Measurements from ENCODE around the gene OR2Z1. TPM values are rescaled to one million over a fixed set of nuclear protein-coding genes. Genes with fewer than 3 reads are reported as not detected.

Gene OR2Z1, protein sequence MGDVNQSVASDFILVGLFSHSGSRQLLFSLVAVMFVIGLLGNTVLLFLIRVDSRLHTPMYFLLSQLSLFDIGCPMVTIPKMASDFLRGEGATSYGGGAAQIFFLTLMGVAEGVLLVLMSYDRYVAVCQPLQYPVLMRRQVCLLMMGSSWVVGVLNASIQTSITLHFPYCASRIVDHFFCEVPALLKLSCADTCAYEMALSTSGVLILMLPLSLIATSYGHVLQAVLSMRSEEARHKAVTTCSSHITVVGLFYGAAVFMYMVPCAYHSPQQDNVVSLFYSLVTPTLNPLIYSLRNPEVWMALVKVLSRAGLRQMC
- polyA plus RNA-seq (2013, experiment 1 of 4), result not detected
- not detected for polyA plus RNA-seq (2013, experiment 2 of 4)
- polyA plus RNA-seq (2013, experiment 3 of 4), result not detected
- not detected for polyA plus RNA-seq (2013, experiment 4 of 4)

GRCh38 chr19:8721334-8721733 lies at the start of gene OR2Z1:
TSS of gene OR2Z1 (plus strand) at chr19:8721634. CDS start at chr19:8731029, 9,395 bp downstream.
- Histone ChIP-seq H3K4me1 (ENCODE audit: control insufficient read depth, insufficient read depth, low read length) (no peaks in the 10 kb centered on the region), H3K27me3 (ENCODE audit: control insufficient read depth, insufficient read depth, low read length, poor library complexity, severe bottlenecking) (no peaks in the 10 kb centered on the region), H3K4me3 (ENCODE audit: insufficient read depth, low read depth, low read length) (no peak within 1 kb of the TSS), H3K36me3 (ENCODE audit: control insufficient read depth, insufficient read depth, low read length) (no peaks in the 10 kb centered on the region), H3K27ac (ENCODE audit: insufficient read depth, low read depth, low read length, poor library complexity, severe bottlenecking) (no peak within 1 kb of the TSS), H3K9me3 (ENCODE audit: control insufficient read depth, low read length) (peaks cover 14% of the 10 kb centered on the region)
- 54 to 56% methylated on average over 1 of the region's 1 CpG for WGBS, 2 experiments

GRCh38 chr19:8673276-8673891 lies 48.0 kb upstream of the OR2Z1 start:
- Histone ChIP-seq H3K27ac (ENCODE audit: insufficient read depth, low read depth, low read length, poor library complexity, severe bottlenecking) (no peak overlapping the region), H3K9me3 (ENCODE audit: control insufficient read depth, low read length) (no peaks in the 10 kb centered on the region), H3K4me3 (ENCODE audit: insufficient read depth, low read depth, low read length) (no peak overlapping the region), H3K36me3 (ENCODE audit: control insufficient read depth, insufficient read depth, low read length) (no peaks in the 10 kb centered on the region), H3K27me3 (ENCODE audit: control insufficient read depth, insufficient read depth, low read length, poor library complexity, severe bottlenecking) (no peaks in the 10 kb centered on the region), H3K4me1 (ENCODE audit: control insufficient read depth, insufficient read depth, low read length) (no peaks in the 10 kb centered on the region)
- 82% methylated on average over 6 of the region's 6 CpGs for WGBS, 2 experiments

DNA sequence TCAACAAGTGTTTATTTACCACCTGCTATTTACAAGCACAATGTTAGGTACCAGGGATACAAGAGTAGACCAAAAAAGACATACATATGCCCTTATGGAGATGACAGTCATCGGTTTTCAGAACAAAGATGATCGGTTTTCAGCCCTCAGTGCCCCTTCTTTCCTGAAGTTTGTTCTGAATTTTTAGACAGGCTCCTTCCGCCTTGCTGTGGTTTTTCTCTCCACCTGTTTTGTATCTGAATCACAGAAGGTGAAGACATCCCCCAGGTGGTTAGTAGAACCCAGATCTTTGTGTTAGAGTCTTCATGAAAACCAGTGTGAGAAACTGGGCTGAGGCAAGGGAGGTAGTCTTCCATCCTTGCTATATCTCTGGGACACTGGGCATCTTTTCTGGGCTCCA lies 46.4 kb upstream of the OR2Z1 start:
- Histone ChIP-seq H3K9me3 (ENCODE audit: control insufficient read depth, low read length) (no peaks in the 10 kb centered on the region), H3K27ac (ENCODE audit: insufficient read depth, low read depth, low read length, poor library complexity, severe bottlenecking) (no peak overlapping the region), H3K4me1 (ENCODE audit: control insufficient read depth, insufficient read depth, low read length) (no peaks in the 10 kb centered on the region), H3K27me3 (ENCODE audit: control insufficient read depth, insufficient read depth, low read length, poor library complexity, severe bottlenecking) (no peaks in the 10 kb centered on the region), H3K4me3 (ENCODE audit: insufficient read depth, low read depth, low read length) (no peak overlapping the region), H3K36me3 (ENCODE audit: control insufficient read depth, insufficient read depth, low read length) (no peaks in the 10 kb centered on the region)
- WGBS, 2 experiments, result 72 to 77% methylated on average over 3 of the region's 3 CpGs

- no peaks in the 10 kb centered on the region for H3K4me1 ChIP-seq (ENCODE audit: control insufficient read depth, insufficient read depth, low read length)
- H3K9me3 ChIP-seq (ENCODE audit: control insufficient read depth, low read length), result no peaks in the 10 kb centered on the region
- no peak overlapping the region for H3K4me3 ChIP-seq (ENCODE audit: insufficient read depth, low read depth, low read length)
- no peak overlapping the region for H3K27ac ChIP-seq (ENCODE audit: insufficient read depth, low read depth, low read length, poor library complexity, severe bottlenecking)
- no peaks in the 10 kb centered on the region for H3K36me3 ChIP-seq (ENCODE audit: control insufficient read depth, insufficient read depth, low read length)
- no peaks in the 10 kb centered on the region for H3K27me3 ChIP-seq (ENCODE audit: control insufficient read depth, insufficient read depth, low read length, poor library complexity, severe bottlenecking)
These were observed 43.1 kb upstream of the OR2Z1 start for GRCh38 chr19:8678244-8678807.

GRCh38 chr19:8680676-8681344 lies 40.6 kb upstream of the OR2Z1 start:
- no peaks in the 10 kb centered on the region for H3K27me3 ChIP-seq (ENCODE audit: control insufficient read depth, insufficient read depth, low read length, poor library complexity, severe bottlenecking)
- no peaks in the 10 kb centered on the region for H3K4me1 ChIP-seq (ENCODE audit: control insufficient read depth, insufficient read depth, low read length)
- no peak overlapping the region for H3K4me3 ChIP-seq (ENCODE audit: insufficient read depth, low read depth, low read length)
- H3K36me3 ChIP-seq (ENCODE audit: control insufficient read depth, insufficient read depth, low read length), result no peaks in the 10 kb centered on the region
- peaks cover 2% of the 10 kb centered on the region for H3K9me3 ChIP-seq (ENCODE audit: control insufficient read depth, low read length)
- H3K27ac ChIP-seq (ENCODE audit: insufficient read depth, low read depth, low read length, poor library complexity, severe bottlenecking), result no peak overlapping the region
- WGBS, 2 experiments, result 67 to 75% methylated on average over 5 of the region's 5 CpGs

GRCh38 chr19:8681345-8682029 lies 39.9 kb upstream of the OR2Z1 start:
- H3K27ac ChIP-seq (ENCODE audit: insufficient read depth, low read depth, low read length, poor library complexity, severe bottlenecking), result no peak overlapping the region
- 69 to 81% methylated on average over 2 of the region's 2 CpGs for WGBS, 2 experiments
- peaks cover 2% of the 10 kb centered on the region for H3K9me3 ChIP-seq (ENCODE audit: control insufficient read depth, low read length)
- no peaks in the 10 kb centered on the region for H3K36me3 ChIP-seq (ENCODE audit: control insufficient read depth, insufficient read depth, low read length)
- H3K4me1 ChIP-seq (ENCODE audit: control insufficient read depth, insufficient read depth, low read length), result no peaks in the 10 kb centered on the region
- no peak overlapping the region for H3K4me3 ChIP-seq (ENCODE audit: insufficient read depth, low read depth, low read length)
- H3K27me3 ChIP-seq (ENCODE audit: control insufficient read depth, insufficient read depth, low read length, poor library complexity, severe bottlenecking), result no peaks in the 10 kb centered on the region

DNA sequence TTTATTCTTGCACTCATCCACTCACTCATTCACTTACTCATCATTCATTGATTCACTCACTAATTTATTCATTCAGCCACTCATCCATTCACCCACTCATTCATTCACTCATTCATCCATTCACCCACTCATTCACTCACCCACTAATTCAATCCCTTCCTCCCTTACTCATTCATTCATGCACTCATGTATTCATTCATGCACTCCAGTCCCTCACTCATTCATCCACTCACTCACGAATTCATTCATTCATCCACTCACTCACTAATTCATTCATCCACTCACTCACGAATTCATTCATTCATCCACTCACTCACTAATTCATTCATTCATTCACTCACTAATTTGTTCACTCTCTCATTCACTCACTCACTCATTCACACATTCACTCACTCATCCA lies 39.0 kb upstream of the OR2Z1 start:
- WGBS, 2 experiments, result 44 to 48% methylated on average over 2 of the region's 2 CpGs
- Histone ChIP-seq H3K27ac (ENCODE audit: insufficient read depth, low read depth, low read length, poor library complexity, severe bottlenecking) (no peak overlapping the region), H3K4me3 (ENCODE audit: insufficient read depth, low read depth, low read length) (no peak overlapping the region), H3K9me3 (ENCODE audit: control insufficient read depth, low read length) (peaks cover 2% of the 10 kb centered on the region), H3K36me3 (ENCODE audit: control insufficient read depth, insufficient read depth, low read length) (no peaks in the 10 kb centered on the region), H3K27me3 (ENCODE audit: control insufficient read depth, insufficient read depth, low read length, poor library complexity, severe bottlenecking) (no peaks in the 10 kb centered on the region), H3K4me1 (ENCODE audit: control insufficient read depth, insufficient read depth, low read length) (no peaks in the 10 kb centered on the region)

GRCh38 chr19:8682931-8683330 lies 38.5 kb upstream of the OR2Z1 start:
- Histone ChIP-seq H3K4me3 (ENCODE audit: insufficient read depth, low read depth, low read length) (no peak overlapping the region), H3K27ac (ENCODE audit: insufficient read depth, low read depth, low read length, poor library complexity, severe bottlenecking) (no peak overlapping the region), H3K9me3 (ENCODE audit: control insufficient read depth, low read length) (peaks cover 2% of the 10 kb centered on the region), H3K27me3 (ENCODE audit: control insufficient read depth, insufficient read depth, low read length, poor library complexity, severe bottlenecking) (no peaks in the 10 kb centered on the region), H3K4me1 (ENCODE audit: control insufficient read depth, insufficient read depth, low read length) (no peaks in the 10 kb centered on the region), H3K36me3 (ENCODE audit: control insufficient read depth, insufficient read depth, low read length) (no peaks in the 10 kb centered on the region)
- WGBS, 2 experiments, result 72 to 84% methylated on average over 1 of the region's 1 CpG

DNA sequence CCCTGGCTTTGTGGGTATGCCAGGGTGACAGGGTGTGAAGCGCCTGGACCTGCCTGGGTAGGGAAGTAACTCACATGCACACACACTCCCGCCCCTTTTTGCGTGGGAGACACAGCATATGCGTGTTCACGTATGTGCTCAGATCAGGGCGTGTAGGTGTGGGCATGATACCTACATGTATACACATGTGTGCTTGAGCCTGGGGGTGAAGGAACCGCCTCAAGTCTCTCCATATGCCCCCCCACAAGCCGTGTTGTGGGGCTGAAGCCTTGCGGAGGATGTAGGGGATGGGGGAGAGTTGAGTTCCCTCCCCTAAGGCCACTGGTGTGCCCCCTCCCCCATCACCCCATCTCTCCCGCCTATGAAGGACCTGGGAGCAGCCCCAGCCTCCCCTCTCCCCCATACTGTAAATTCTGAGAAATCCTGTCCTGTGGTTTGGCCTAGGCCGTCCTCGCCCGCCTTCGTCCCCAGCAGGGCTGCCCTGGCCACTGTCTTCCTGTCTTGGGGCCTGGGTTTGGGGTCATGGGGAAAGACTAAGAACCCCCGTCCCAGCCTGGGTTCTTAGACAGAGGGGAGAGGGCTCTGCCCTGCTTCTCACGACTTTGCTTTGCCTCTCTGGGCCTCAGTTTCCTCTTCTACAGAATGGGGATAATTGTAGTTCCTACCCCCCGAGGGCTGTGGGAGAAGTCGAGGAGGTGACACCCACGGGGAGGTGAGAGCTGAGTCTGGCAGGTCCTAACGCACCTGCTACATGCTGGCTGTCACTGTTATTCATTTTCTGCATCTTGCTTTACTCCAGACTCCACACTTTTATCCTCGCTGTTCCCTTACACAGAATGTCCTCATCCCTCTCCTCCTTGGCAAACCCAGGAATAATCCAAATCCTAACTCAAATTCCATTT lies 37.2 kb upstream of the OR2Z1 start:
- H3K27me3 ChIP-seq (ENCODE audit: control insufficient read depth, insufficient read depth, low read length, poor library complexity, severe bottlenecking), result no peaks in the 10 kb centered on the region
- H3K36me3 ChIP-seq (ENCODE audit: control insufficient read depth, insufficient read depth, low read length), result no peaks in the 10 kb centered on the region
- H3K27ac ChIP-seq (ENCODE audit: insufficient read depth, low read depth, low read length, poor library complexity, severe bottlenecking), result no peak overlapping the region
- H3K9me3 ChIP-seq (ENCODE audit: control insufficient read depth, low read length), result peaks cover 2% of the 10 kb centered on the region
- 84% methylated on average over 20 to 21 of the region's 21 CpGs for WGBS, 2 experiments
- H3K4me3 ChIP-seq (ENCODE audit: insufficient read depth, low read depth, low read length), result no peak overlapping the region
- H3K4me1 ChIP-seq (ENCODE audit: control insufficient read depth, insufficient read depth, low read length), result no peaks in the 10 kb centered on the region
